ENCODE measurements around the gene COP1.
A peak's percentile ranks its signal among the peaks of the same experiment; 100 is the strongest.

The COP1 gene

DNA sequence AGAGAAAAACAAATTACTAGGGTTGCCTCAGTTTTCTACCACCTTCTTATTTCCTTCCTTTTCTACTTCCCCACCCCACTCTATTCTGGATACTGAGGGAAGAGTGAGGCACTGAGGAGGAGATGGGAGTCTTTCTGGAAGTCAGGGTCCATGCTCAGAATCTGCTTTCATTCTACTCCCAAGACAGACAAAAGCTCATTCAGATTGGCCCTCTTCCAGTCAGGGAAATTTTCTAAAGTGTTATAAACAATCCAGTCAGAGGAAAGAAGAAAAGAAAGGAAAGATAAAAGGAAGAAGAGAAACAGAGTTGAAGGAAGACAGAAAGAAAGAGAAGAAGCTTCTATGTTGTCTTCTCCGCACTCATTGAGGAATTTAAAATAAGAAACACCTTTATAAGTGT is 228.6 kb downstream of the COP1 start (continued):
- TF ChIP-seq, protein P1, sequence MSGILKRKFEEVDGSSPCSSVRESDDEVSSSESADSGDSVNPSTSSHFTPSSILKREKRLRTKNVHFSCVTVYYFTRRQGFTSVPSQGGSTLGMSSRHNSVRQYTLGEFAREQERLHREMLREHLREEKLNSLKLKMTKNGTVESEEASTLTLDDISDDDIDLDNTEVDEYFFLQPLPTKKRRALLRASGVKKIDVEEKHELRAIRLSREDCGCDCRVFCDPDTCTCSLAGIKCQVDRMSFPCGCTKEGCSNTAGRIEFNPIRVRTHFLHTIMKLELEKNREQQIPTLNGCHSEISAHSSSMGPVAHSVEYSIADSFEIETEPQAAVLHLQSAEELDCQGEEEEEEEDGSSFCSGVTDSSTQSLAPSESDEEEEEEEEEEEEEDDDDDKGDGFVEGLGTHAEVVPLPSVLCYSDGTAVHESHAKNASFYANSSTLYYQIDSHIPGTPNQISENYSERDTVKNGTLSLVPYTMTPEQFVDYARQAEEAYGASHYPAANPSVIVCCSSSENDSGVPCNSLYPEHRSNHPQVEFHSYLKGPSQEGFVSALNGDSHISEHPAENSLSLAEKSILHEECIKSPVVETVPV (CRISPR knock-in tag; IDR thresholded peaks at IDR 0.05), result no peak
- TF ChIP-seq ZNF70 (CRISPR knock-in tag; IDR thresholded peaks at IDR 0.05) (no peak), RARB (CRISPR knock-in tag; IDR thresholded peaks at IDR 0.05) (no peak), TOX (CRISPR knock-in tag; IDR thresholded peaks at IDR 0.05; ENCODE audit: borderline replicate concordance) (no peak), ZNF565 (CRISPR knock-in tag; conservative IDR thresholded peaks at IDR 0.05; ENCODE audit: low read depth) (no peak)

DNA sequence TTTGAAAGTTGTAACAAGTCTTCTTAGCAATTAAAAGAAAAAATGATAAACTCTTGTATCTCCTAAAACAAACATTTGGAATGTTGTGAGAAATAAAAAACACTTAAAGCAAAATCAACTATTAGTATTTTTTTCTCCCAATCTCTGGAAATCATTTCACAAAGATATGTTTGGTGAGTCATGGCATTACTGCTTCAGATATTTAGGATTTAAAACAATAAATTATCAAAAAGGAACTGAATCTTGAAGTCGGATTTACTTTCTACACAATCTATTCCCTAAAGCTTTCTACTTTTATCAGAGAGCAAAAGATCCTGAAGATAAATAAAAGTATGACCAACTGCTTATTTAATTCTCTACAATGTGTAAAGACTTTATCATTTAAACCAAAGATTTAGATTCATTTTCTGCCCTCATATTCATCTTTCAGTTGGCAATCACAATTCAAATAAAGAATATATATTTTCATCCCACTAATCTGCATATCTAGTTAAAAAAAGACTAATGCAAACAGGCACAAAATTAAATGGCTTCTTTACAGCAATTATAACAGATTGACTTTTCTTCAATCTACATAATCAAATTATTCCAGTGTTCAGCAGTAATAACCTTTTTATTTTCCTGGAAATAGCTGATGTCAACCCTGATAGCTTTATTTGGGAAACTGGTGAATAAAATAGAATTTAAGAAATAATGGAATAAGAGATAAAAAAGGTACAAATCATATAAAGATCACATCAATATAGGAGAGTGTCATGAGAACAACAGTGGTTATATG is 230.0 kb downstream of the COP1 start:
- ATAC-seq, result peak; percentile 68
- TF ChIP-seq, protein P2, sequence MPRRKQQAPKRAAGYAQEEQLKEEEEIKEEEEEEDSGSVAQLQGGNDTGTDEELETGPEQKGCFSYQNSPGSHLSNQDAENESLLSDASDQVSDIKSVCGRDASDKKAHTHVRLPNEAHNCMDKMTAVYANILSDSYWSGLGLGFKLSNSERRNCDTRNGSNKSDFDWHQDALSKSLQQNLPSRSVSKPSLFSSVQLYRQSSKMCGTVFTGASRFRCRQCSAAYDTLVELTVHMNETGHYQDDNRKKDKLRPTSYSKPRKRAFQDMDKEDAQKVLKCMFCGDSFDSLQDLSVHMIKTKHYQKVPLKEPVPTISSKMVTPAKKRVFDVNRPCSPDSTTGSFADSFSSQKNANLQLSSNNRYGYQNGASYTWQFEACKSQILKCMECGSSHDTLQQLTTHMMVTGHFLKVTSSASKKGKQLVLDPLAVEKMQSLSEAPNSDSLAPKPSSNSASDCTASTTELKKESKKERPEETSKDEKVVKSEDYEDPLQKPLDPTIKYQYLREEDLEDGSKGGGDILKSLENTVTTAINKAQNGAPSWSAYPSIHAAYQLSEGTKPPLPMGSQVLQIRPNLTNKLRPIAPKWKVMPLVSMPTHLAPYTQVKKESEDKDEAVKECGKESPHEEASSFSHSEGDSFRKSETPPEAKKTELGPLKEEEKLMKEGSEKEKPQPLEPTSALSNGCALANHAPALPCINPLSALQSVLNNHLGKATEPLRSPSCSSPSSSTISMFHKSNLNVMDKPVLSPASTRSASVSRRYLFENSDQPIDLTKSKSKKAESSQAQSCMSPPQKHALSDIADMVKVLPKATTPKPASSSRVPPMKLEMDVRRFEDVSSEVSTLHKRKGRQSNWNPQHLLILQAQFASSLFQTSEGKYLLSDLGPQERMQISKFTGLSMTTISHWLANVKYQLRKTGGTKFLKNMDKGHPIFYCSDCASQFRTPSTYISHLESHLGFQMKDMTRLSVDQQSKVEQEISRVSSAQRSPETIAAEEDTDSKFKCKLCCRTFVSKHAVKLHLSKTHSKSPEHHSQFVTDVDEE (CRISPR knock-in tag; IDR thresholded peaks at IDR 0.05), result peak; percentile 8; the same call in 1 of the 2 replicates
- TF ChIP-seq, protein P3, sequence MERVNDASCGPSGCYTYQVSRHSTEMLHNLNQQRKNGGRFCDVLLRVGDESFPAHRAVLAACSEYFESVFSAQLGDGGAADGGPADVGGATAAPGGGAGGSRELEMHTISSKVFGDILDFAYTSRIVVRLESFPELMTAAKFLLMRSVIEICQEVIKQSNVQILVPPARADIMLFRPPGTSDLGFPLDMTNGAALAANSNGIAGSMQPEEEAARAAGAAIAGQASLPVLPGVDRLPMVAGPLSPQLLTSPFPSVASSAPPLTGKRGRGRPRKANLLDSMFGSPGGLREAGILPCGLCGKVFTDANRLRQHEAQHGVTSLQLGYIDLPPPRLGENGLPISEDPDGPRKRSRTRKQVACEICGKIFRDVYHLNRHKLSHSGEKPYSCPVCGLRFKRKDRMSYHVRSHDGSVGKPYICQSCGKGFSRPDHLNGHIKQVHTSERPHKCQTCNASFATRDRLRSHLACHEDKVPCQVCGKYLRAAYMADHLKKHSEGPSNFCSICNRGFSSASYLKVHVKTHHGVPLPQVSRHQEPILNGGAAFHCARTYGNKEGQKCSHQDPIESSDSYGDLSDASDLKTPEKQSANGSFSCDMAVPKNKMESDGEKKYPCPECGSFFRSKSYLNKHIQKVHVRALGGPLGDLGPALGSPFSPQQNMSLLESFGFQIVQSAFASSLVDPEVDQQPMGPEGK (CRISPR knock-in tag; IDR thresholded peaks at IDR 0.05; ENCODE audit: borderline replicate concordance), result no peak
- TF ChIP-seq ZNF8 (CRISPR knock-in tag; IDR thresholded peaks at IDR 0.05) (no peak), TCF4 (CRISPR knock-in tag; IDR thresholded peaks at IDR 0.05; ENCODE audit: borderline replicate concordance) (peak; percentile 74), OSR1 (CRISPR knock-in tag; IDR thresholded peaks at IDR 0.05) (no peak), ISL1 (CRISPR knock-in tag; IDR thresholded peaks at IDR 0.05) (no peak)

DNA sequence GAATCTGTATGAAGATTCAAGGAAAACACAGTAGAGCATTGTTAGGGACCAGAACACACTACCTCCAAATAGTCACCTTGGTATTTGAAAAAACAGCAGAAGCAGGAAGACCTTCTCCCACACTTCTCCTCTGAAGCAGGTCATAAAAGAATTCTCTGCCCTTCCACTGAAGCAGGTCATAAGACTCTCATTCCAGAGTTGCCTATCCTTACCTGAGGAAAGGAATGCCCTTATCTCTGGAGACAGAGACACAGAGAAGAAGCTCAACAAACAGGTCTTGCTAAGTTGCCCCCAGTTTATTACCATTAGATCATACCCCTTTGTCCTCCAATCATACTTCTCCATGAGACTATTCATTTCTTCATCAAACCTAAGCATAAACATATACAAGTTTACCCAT is 237.9 kb downstream of the COP1 start:
- ATAC-seq, result no peak; the same call in 2 of the 3 replicates
- TF ChIP-seq ARNTL (CRISPR knock-in tag; IDR thresholded peaks at IDR 0.05; ENCODE audit: borderline replicate concordance, low read depth) (no peak), CSDC2 (CRISPR knock-in tag; IDR thresholded peaks at IDR 0.05) (no peak), SNAI2 (CRISPR knock-in tag; IDR thresholded peaks at IDR 0.05) (no peak), TOX (CRISPR knock-in tag; IDR thresholded peaks at IDR 0.05; ENCODE audit: borderline replicate concordance) (no peak), ZFP30 (CRISPR knock-in tag; IDR thresholded peaks at IDR 0.05) (no peak), ZNF8 (CRISPR knock-in tag; IDR thresholded peaks at IDR 0.05) (no peak), OSR1 (CRISPR knock-in tag; IDR thresholded peaks at IDR 0.05) (no peak)
- TF ChIP-seq, protein P1 (CRISPR knock-in tag; IDR thresholded peaks at IDR 0.05), result no peak

DNA sequence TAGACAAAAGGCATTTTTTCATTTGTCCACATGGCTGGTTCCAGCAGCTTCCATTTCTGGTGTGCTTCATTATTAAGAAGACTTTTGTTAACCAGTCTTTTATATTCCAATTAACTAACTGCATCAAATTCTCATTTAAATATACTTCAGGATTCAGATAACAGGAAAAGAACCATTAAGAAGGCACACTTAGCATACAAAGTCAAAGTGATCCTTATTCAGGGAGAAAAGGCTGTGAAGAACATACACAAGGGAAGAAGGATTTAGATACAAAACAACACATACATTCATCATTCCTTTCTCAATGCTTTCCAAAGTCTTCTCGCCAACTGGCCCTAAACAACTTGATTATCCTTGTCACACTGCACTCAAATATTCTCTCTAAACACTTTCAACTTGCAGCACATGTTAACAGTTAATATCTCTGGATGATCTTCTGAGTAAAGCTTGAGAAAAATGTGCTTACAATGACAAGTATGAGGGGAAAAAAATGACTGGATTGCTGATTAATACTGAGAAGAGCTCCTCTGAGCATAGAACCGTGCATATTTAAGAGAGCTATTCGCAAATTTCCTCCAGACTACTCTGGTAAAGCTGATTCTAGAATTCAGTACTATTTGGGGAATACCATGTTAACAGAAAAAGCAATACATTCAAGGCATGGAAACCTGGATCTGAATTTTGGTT is 238.5 kb downstream of the COP1 start:
- ATAC-seq, result peak; percentile 82
- no peak for TF ChIP-seq CSDC2 (CRISPR knock-in tag; IDR thresholded peaks at IDR 0.05)
- no peak for TF ChIP-seq ISL1 (CRISPR knock-in tag; IDR thresholded peaks at IDR 0.05)
- no peak for TF ChIP-seq TCF4 (CRISPR knock-in tag; IDR thresholded peaks at IDR 0.05; ENCODE audit: borderline replicate concordance)
- no peak for TF ChIP-seq BACH2 (CRISPR knock-in tag; IDR thresholded peaks at IDR 0.05; ENCODE audit: borderline replicate concordance)
- no peak for TF ChIP-seq TOX (CRISPR knock-in tag; IDR thresholded peaks at IDR 0.05; ENCODE audit: borderline replicate concordance)
- TF ChIP-seq, protein P4, sequence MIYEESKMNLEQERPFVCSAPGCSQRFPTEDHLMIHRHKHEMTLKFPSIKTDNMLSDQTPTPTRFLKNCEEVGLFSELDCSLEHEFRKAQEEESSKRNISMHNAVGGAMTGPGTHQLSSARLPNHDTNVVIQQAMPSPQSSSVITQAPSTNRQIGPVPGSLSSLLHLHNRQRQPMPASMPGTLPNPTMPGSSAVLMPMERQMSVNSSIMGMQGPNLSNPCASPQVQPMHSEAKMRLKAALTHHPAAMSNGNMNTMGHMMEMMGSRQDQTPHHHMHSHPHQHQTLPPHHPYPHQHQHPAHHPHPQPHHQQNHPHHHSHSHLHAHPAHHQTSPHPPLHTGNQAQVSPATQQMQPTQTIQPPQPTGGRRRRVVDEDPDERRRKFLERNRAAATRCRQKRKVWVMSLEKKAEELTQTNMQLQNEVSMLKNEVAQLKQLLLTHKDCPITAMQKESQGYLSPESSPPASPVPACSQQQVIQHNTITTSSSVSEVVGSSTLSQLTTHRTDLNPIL (CRISPR knock-in tag; IDR thresholded peaks at IDR 0.05; ENCODE audit: low read depth), result no peak
- TF ChIP-seq GLIS3 (CRISPR knock-in tag; IDR thresholded peaks at IDR 0.05), result no peak
- TF ChIP-seq, protein P3 (CRISPR knock-in tag; IDR thresholded peaks at IDR 0.05; ENCODE audit: borderline replicate concordance), result no peak
- TF ChIP-seq ESRRG (CRISPR knock-in tag; IDR thresholded peaks at IDR 0.05), result no peak
- TF ChIP-seq PPARA (CRISPR knock-in tag; IDR thresholded peaks at IDR 0.05; ENCODE audit: borderline replicate concordance), result no peak
- TF ChIP-seq ZNF565 (CRISPR knock-in tag; conservative IDR thresholded peaks at IDR 0.05; ENCODE audit: low read depth), result no peak
- TF ChIP-seq, protein P1 (CRISPR knock-in tag; IDR thresholded peaks at IDR 0.05), result no peak
- no peak for TF ChIP-seq ZNF70 (CRISPR knock-in tag; IDR thresholded peaks at IDR 0.05)

Measured in SK-N-SH treated with all-trans-retinoic acid at 6 μM for 48 hours (cell line).